ENCODE measurements around the gene C9orf50.

The C9orf50 gene

GRCh38 chr9:129574911-129575585 is 45.9 kb downstream of the C9orf50 start:
- no peak overlapping the region for H3K4me3 ChIP-seq (ENCODE audit: low read depth, low read length)
- DNase-seq (ENCODE audit: low read depth), result no peak

GRCh38 chr9:129573977-129574376 is 46.9 kb downstream of the C9orf50 start:
- H3K4me3 ChIP-seq (ENCODE audit: low read depth, low read length), result no peak overlapping the region
- TF ChIP-seq, protein P1, sequence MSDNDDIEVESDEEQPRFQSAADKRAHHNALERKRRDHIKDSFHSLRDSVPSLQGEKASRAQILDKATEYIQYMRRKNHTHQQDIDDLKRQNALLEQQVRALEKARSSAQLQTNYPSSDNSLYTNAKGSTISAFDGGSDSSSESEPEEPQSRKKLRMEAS (IDR thresholded peaks at IDR 0.05; ENCODE audit: low read depth, low read length), result no peak
- TF ChIP-seq, protein P2, sequence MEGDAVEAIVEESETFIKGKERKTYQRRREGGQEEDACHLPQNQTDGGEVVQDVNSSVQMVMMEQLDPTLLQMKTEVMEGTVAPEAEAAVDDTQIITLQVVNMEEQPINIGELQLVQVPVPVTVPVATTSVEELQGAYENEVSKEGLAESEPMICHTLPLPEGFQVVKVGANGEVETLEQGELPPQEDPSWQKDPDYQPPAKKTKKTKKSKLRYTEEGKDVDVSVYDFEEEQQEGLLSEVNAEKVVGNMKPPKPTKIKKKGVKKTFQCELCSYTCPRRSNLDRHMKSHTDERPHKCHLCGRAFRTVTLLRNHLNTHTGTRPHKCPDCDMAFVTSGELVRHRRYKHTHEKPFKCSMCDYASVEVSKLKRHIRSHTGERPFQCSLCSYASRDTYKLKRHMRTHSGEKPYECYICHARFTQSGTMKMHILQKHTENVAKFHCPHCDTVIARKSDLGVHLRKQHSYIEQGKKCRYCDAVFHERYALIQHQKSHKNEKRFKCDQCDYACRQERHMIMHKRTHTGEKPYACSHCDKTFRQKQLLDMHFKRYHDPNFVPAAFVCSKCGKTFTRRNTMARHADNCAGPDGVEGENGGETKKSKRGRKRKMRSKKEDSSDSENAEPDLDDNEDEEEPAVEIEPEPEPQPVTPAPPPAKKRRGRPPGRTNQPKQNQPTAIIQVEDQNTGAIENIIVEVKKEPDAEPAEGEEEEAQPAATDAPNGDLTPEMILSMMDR (IDR thresholded peaks at IDR 0.05; ENCODE audit: low read depth, low read length), result no peak
- TF ChIP-seq MYC (IDR thresholded peaks at IDR 0.05; ENCODE audit: low read depth, low read length) (no peak), POLR2A (IDR thresholded peaks at IDR 0.05; ENCODE audit: extremely low read depth, insufficient read length) (no peak)
- DNase-seq (ENCODE audit: low read depth), result no peak

More at GRCh38 chr9:129574911-129575585, 45.9 kb downstream of the C9orf50 start:
- TF ChIP-seq, protein P2 (IDR thresholded peaks at IDR 0.05; ENCODE audit: low read depth, low read length), result no peak
- TF ChIP-seq, protein P1 (IDR thresholded peaks at IDR 0.05; ENCODE audit: low read depth, low read length), result no peak

GRCh38 chr9:129572517-129572916 is 48.4 kb downstream of the C9orf50 start:
- H3K4me3 ChIP-seq (ENCODE audit: low read depth, low read length), result no peak overlapping the region
- TF ChIP-seq, protein P1 (IDR thresholded peaks at IDR 0.05; ENCODE audit: low read depth, low read length), result no peak
- no peak for TF ChIP-seq MYC (IDR thresholded peaks at IDR 0.05; ENCODE audit: low read depth, low read length)
- TF ChIP-seq, protein P2 (IDR thresholded peaks at IDR 0.05; ENCODE audit: low read depth, low read length), result no peak
- DNase-seq (ENCODE audit: low read depth), result no peak

DNA sequence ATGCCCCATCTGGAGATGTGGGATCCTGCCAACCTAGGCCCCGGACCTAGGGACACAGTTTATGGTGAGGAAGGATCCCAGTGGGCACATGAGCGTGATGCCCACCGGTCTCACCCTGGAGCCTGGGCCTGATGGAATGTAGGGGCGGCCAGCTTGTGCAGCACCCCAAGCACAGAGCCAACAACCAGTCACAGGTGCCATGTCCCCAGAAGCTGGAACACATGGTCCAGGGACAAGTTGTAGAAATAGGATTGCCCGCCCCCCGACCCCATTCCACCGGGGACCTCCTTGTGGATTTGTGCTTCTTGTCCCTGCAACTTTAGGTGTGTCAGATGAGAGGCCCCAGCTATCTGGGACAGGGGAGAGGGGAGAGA is 48.9 kb downstream of the C9orf50 start:
- no peak overlapping the region for H3K4me3 ChIP-seq (ENCODE audit: low read depth, low read length)
- no peak for DNase-seq (ENCODE audit: low read depth)
- TF ChIP-seq, protein P2 (IDR thresholded peaks at IDR 0.05; ENCODE audit: low read depth, low read length), result no peak
- TF ChIP-seq, protein P1 (IDR thresholded peaks at IDR 0.05; ENCODE audit: low read depth, low read length), result no peak
- TF ChIP-seq POLR2A (IDR thresholded peaks at IDR 0.05; ENCODE audit: extremely low read depth, insufficient read length) (no peak), MYC (IDR thresholded peaks at IDR 0.05; ENCODE audit: low read depth, low read length) (no peak)

- DNase-seq (ENCODE audit: low read depth), result no peak
- H3K4me3 ChIP-seq (ENCODE audit: low read depth, low read length), result no peak overlapping the region
- TF ChIP-seq, protein P2 (IDR thresholded peaks at IDR 0.05; ENCODE audit: low read depth, low read length), result no peak
- TF ChIP-seq MYC (IDR thresholded peaks at IDR 0.05; ENCODE audit: low read depth, low read length) (no peak), POLR2A (IDR thresholded peaks at IDR 0.05; ENCODE audit: extremely low read depth, insufficient read length) (no peak)
- TF ChIP-seq, protein P1 (IDR thresholded peaks at IDR 0.05; ENCODE audit: low read depth, low read length), result no peak
Observed at GRCh38 chr9:129571298-129572051, 49.4 kb downstream of the C9orf50 start.

All from NB4 (cell line).